ENCODE measurements around the gene ATP2C2. TPM values are rescaled to one million over a fixed set of nuclear protein-coding genes. Genes with fewer than 3 reads are reported as not detected.

The ATP2C2 gene
- total RNA-seq, 1 experiment from 2014 or later = 4.0 TPM

- H3K4me1 Mint-ChIP-seq = no peaks in the 10 kb centered on the region
- H3T11ph ChIP-seq (ENCODE audit: low read length) = no peak overlapping the region
Observed at GRCh38 chr16:84487358-84487757, 119.0 kb downstream of the ATP2C2 start.

More at GRCh38 chr16:84487358-84487757, 119.0 kb downstream of the ATP2C2 start:
- TF ChIP-seq CTCF (conservative IDR thresholded peaks at IDR 0.05) = no peak
- Histone ChIP-seq H3K27me3 (ENCODE audit: insufficient read depth, low read length) (no peaks in the 10 kb centered on the region), H3K23me2 (ENCODE audit: insufficient read length, low read depth, low read length, poor library complexity, severe bottlenecking) (no peaks in the 10 kb centered on the region), H3K56ac (ENCODE audit: insufficient read length, low read depth, low read length) (no peak overlapping the region), H3K79me2 (ENCODE audit: insufficient read depth, low read length) (no peaks in the 10 kb centered on the region), H4K20me1 (ENCODE audit: control insufficient read depth, insufficient read depth, insufficient read length) (no peaks in the 10 kb centered on the region), H3K79me1 (ENCODE audit: insufficient read depth, low read depth, low read length, poor library complexity, severe bottlenecking) (no peaks in the 10 kb centered on the region), H3K9me3 (ENCODE audit: control insufficient read depth, low read depth, low read length) (no peaks in the 10 kb centered on the region), H2BK12ac (ENCODE audit: insufficient read length, low read depth, low read length) (no peak overlapping the region), H3K14ac (ENCODE audit: insufficient read depth, low read length) (no peak overlapping the region), H3K4me2 (ENCODE audit: insufficient read depth, insufficient read length, low read length) (no peak overlapping the region), H2BK20ac (ENCODE audit: low read depth, low read length, poor library complexity, severe bottlenecking) (no peak overlapping the region), H4K5ac (ENCODE audit: insufficient read length, low read depth, low read length) (no peak overlapping the region), H2BK15ac (ENCODE audit: low read depth, low read length) (no peak overlapping the region), H3K18ac (ENCODE audit: insufficient read length, low read depth, low read length) (no peak overlapping the region), H4K91ac (ENCODE audit: insufficient read length, low read depth, low read length) (no peak overlapping the region), H2AFZ (ENCODE audit: low read length) (no peak overlapping the region), H2AK5ac (ENCODE audit: insufficient read length, low read length) (no peak overlapping the region), H3K4ac (ENCODE audit: low read depth, low read length) (no peak overlapping the region), H3K9ac (ENCODE audit: extremely low read depth, insufficient read length, low read length) (no peak overlapping the region), H3K23ac (ENCODE audit: insufficient read length, low read depth, low read length) (no peak overlapping the region), H2BK120ac (ENCODE audit: low read depth, low read length, poor library complexity, severe bottlenecking) (no peak overlapping the region), H3K27ac (ENCODE audit: insufficient read length, low read depth, low read length) (no peak overlapping the region), H3K4me1 (ENCODE audit: insufficient read depth, low read length) (no peaks in the 10 kb centered on the region), H4K8ac (replicated peaks; ENCODE audit: insufficient read length, low read depth, low read length) (no peak overlapping the region), H2BK5ac (ENCODE audit: insufficient read length, low read length) (no peak overlapping the region)
- Mint-ChIP-seq H3K27me3 (ENCODE audit: low read depth) (no peaks in the 10 kb centered on the region), H3K36me3 (ENCODE audit: insufficient read depth in 1 of 3, low read depth in 3 of 3) (peaks cover 6 to 45% (median 29%) of the 10 kb centered on the region in 3 experiments; a peak in 6 of 7 replicates), H3K9me3 (peaks cover 0 to 2% of the 10 kb centered on the region in 2 experiments; a peak in 2 of 5 replicates), H3K4me3 (no peak overlapping the region), H3K27ac (no peak overlapping the region)
- DNase-seq = no peak
- no CpG with 5 or more reads among the region's 8 CpGs for WGBS (ENCODE audit: extremely low coverage, insufficient read length, low lambda C conversion rate)

Data from H9 (cell line).